ENCODE data around the gene IL10RA.

DNA sequence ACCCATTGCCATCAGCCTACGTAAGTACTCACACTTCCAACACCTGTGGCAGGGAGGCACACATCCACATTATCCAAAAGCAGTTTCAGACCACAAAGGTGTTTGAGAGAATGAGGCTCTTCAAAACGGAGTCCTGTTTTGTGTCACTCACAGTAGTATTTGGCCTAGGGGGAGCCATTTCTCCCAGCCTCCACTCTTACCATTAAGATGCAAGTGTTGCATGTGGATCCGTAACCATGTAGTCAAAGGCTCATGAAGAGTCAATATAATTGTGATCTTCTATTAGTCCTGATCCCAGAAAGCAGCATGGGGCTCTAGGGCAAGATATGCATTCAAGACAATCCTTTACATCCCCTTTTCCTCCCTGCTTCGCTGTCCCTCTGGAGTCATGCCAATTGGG lies 41.5 kb downstream of the IL10RA start:
- TF ChIP-seq, protein P1, sequence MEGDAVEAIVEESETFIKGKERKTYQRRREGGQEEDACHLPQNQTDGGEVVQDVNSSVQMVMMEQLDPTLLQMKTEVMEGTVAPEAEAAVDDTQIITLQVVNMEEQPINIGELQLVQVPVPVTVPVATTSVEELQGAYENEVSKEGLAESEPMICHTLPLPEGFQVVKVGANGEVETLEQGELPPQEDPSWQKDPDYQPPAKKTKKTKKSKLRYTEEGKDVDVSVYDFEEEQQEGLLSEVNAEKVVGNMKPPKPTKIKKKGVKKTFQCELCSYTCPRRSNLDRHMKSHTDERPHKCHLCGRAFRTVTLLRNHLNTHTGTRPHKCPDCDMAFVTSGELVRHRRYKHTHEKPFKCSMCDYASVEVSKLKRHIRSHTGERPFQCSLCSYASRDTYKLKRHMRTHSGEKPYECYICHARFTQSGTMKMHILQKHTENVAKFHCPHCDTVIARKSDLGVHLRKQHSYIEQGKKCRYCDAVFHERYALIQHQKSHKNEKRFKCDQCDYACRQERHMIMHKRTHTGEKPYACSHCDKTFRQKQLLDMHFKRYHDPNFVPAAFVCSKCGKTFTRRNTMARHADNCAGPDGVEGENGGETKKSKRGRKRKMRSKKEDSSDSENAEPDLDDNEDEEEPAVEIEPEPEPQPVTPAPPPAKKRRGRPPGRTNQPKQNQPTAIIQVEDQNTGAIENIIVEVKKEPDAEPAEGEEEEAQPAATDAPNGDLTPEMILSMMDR (IDR thresholded peaks at IDR 0.05) = no peak
- no peak for TF ChIP-seq POLR2A (IDR thresholded peaks at IDR 0.05)

Measured in body of pancreas (tissue), 4 donors.